Testis (tissue), 2 donors: ENCODE data around the gene CRIM1.

ENCODE experiments used
- POLR2A ChIP-seq: fragments of 450-650 bp; IDR thresholded peaks from one replicate; pipeline ENCODE4 v1.6.1; 2017; ENCODE audit warnings: antibody characterized with exemption, mild to moderate bottlenecking, moderate library complexity
- TF ChIP-seq, protein P1 (sequence below), 3 experiments: fragments of 450-650 bp in 2 of 3; fragments of 200-600 bp in 1 of 3; sonication (generic) in 1 of 3; IDR thresholded peaks; one replicate each; pipeline ENCODE4 v1.5.1; 2016 to 2019; ENCODE audit warnings: antibody characterized with exemption in 3 of 3, mild to moderate bottlenecking in 2 of 3, moderate library complexity in 1 of 3

DNA sequence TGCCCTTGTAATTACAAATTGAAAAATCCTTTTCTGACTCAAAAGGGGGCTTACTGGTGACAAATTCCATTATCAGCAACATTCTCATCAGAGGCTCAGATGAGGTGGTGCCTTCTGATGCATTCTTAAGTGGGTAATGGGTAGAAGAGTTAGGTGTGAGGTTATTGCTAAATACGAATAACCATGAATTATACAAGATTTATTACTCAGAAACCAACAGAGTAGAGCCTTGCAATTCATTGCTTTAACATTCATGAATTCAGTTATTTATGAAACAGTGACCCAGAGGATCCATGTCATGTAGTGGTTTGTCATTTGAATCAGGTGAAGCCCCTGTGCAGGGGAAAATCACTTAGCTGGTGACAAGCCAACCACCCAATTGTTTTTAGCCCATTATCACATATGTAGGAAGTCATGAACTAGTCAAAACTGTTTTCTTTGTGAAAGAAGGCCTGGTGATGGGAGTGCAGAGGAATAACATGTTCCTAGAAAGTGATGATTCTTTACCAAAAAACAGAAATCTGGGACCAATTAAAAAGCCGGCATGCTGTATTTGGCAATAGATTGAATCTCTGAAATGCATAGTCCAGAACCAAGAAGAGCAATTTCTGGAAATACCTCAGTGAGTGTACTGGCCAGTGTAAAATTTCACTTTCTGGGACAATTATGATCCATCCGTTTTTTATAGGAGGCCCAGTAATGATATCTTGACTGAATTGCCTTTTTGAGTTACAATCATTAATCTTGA is 70.2 kb downstream of the CRIM1 start:
- TF ChIP-seq, protein P1, sequence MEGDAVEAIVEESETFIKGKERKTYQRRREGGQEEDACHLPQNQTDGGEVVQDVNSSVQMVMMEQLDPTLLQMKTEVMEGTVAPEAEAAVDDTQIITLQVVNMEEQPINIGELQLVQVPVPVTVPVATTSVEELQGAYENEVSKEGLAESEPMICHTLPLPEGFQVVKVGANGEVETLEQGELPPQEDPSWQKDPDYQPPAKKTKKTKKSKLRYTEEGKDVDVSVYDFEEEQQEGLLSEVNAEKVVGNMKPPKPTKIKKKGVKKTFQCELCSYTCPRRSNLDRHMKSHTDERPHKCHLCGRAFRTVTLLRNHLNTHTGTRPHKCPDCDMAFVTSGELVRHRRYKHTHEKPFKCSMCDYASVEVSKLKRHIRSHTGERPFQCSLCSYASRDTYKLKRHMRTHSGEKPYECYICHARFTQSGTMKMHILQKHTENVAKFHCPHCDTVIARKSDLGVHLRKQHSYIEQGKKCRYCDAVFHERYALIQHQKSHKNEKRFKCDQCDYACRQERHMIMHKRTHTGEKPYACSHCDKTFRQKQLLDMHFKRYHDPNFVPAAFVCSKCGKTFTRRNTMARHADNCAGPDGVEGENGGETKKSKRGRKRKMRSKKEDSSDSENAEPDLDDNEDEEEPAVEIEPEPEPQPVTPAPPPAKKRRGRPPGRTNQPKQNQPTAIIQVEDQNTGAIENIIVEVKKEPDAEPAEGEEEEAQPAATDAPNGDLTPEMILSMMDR (IDR thresholded peaks at IDR 0.05): no peak
- no peak for TF ChIP-seq POLR2A
